ENCODE data around the gene NID1. TPM values are rescaled to one million over a fixed set of nuclear protein-coding genes. Genes with fewer than 3 reads are reported as not detected.

NID1 gene
- total RNA-seq, 1 experiment from 2014 or later, result 0.32 TPM

DNA sequence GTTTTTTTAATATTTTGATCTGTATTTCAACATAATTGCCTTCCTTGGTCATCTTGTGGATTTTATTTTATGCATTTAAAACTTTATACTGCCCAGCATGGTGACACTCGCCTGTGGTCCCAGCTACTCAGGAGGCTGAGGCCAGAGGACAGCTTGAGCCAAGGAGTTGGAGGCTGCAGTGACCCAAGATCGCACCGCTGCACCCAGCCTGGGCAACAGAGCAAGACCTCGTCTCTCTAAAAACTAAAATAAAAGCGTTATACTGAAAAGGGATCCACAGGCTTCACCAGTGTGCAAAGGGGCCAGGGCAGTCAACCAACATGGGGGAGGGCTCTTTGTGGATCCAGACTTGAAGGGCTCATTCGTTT is 1.4 kb downstream of the NID1 start:
- Histone ChIP-seq H3K4me2 (ENCODE audit: low read length) (no peak overlapping the region), H3K27ac (ENCODE audit: low read depth, low read length) (no peak overlapping the region), H3K36me3 (ENCODE audit: control insufficient read depth in 1 of 2, insufficient read depth in 2 of 2, low read length in 2 of 2) (no peaks in the 10 kb centered on the region), H2AFZ (ENCODE audit: low read depth, low read length, poor library complexity, severe bottlenecking) (no peak overlapping the region), H3K9ac (ENCODE audit: low read length) (no peak overlapping the region), H3K27me3 (ENCODE audit: insufficient read depth, low read length) (no peaks in the 10 kb centered on the region), H4K20me1 (ENCODE audit: insufficient read depth) (no peaks in the 10 kb centered on the region), H3K4me1 (ENCODE audit: control insufficient read depth in 1 of 2, insufficient read depth in 2 of 2, low read length in 2 of 2) (no peaks in the 10 kb centered on the region), H3K4me3 (replicated peaks in 1 of 2; ENCODE audit: low read depth in 1 of 2, low read length in 2 of 2) (no peak overlapping the region), H3K9me3 (ENCODE audit: control insufficient read depth in 1 of 2, insufficient read depth in 1 of 2, low read depth in 1 of 2, low read length in 2 of 2) (no peaks in the 10 kb centered on the region; a peak in 1 of 4 replicates), H3K79me2 (ENCODE audit: insufficient read depth, low read length) (no peaks in the 10 kb centered on the region), H3K9me2 (ENCODE audit: insufficient read depth) (no peaks in the 10 kb centered on the region)
- ChIA-PET RAD21 (ENCODE audit: low non-redundant PET in 1 of 2, low total read pairs in 2 of 2, uncharacterized antibody in 2 of 2, unreplicated experiment in 2 of 2) (no interaction called here), CTCF (no interaction called here), POLR2A (no interaction called here)
- intact Hi-C loops (cut with micrococcal nuclease), result no loop called here
- DNase-seq (ENCODE audit: low read depth, low spot score) (no peak), ATAC-seq (no peak)
- TF ChIP-seq POLR2AphosphoS5 (IDR thresholded peaks at IDR 0.05; ENCODE audit: low read depth, low read length), result no peak
- TF ChIP-seq SRF (IDR thresholded peaks at IDR 0.05; ENCODE audit: low read depth), result no peak
- no peak for TF ChIP-seq POLR2A (IDR thresholded peaks at IDR 0.05; ENCODE audit: borderline replicate concordance, extremely low read depth, insufficient read depth, insufficient read length)
- no TSS peak for BruUV-seq (replicated peaks)

- Histone ChIP-seq H3K79me2 (ENCODE audit: insufficient read depth, low read length) (no peaks in the 10 kb centered on the region), H3K9ac (ENCODE audit: low read length) (no peak overlapping the region), H3K9me2 (ENCODE audit: insufficient read depth) (no peaks in the 10 kb centered on the region), H3K4me1 (ENCODE audit: control insufficient read depth in 1 of 2, insufficient read depth in 2 of 2, low read length in 2 of 2) (no peaks in the 10 kb centered on the region), H3K4me3 (replicated peaks in 1 of 2; ENCODE audit: low read depth in 1 of 2, low read length in 2 of 2) (no peak overlapping the region), H3K4me2 (ENCODE audit: low read length) (no peak overlapping the region), H2AFZ (ENCODE audit: low read depth, low read length, poor library complexity, severe bottlenecking) (no peak overlapping the region), H4K20me1 (ENCODE audit: insufficient read depth) (no peaks in the 10 kb centered on the region), H3K27ac (ENCODE audit: low read depth, low read length) (no peak overlapping the region), H3K36me3 (ENCODE audit: control insufficient read depth in 1 of 2, insufficient read depth in 2 of 2, low read length in 2 of 2) (no peaks in the 10 kb centered on the region), H3K27me3 (ENCODE audit: insufficient read depth, low read length) (no peaks in the 10 kb centered on the region), H3K9me3 (ENCODE audit: control insufficient read depth in 1 of 2, insufficient read depth in 1 of 2, low read depth in 1 of 2, low read length in 2 of 2) (no peaks in the 10 kb centered on the region; a peak in 1 of 4 replicates)
- no peak for DNase-seq (ENCODE audit: low read depth, low spot score)
- ChIA-PET POLR2A (no interaction called here), CTCF (no interaction called here), RAD21 (ENCODE audit: low non-redundant PET in 1 of 2, low total read pairs in 2 of 2, uncharacterized antibody in 2 of 2, unreplicated experiment in 2 of 2) (no interaction called here)
- BruUV-seq (replicated peaks), result no TSS peak
- ATAC-seq, result no peak
- intact Hi-C loops (cut with micrococcal nuclease), result no loop called here
- TF ChIP-seq CEBPB (IDR thresholded peaks at IDR 0.05; ENCODE audit: low read depth) (no peak), FOSL1 (IDR thresholded peaks at IDR 0.05; ENCODE audit: low read depth) (no peak), TCF7L2 (IDR thresholded peaks at IDR 0.05; ENCODE audit: borderline replicate concordance, extremely low read depth, insufficient read depth, insufficient read length) (no peak), JUND (IDR thresholded peaks at IDR 0.05) (no peak), POLR2A (IDR thresholded peaks at IDR 0.05; ENCODE audit: borderline replicate concordance, extremely low read depth, insufficient read depth, insufficient read length) (no peak), POLR2AphosphoS5 (IDR thresholded peaks at IDR 0.05; ENCODE audit: low read depth, low read length) (no peak), ZNF274 (IDR thresholded peaks at IDR 0.05; ENCODE audit: low read depth, low read length) (no peak), SRF (IDR thresholded peaks at IDR 0.05; ENCODE audit: low read depth) (no peak), EGR1 (IDR thresholded peaks at IDR 0.05; ENCODE audit: low read depth) (no peak), ELF1 (IDR thresholded peaks at IDR 0.05; ENCODE audit: borderline replicate concordance, low read depth) (no peak), CBX3 (IDR thresholded peaks at IDR 0.05; ENCODE audit: low read depth) (no peak), YY1 (IDR thresholded peaks at IDR 0.05; ENCODE audit: extremely low read depth, insufficient replicate concordance, low read depth, low read length) (no peak), SIN3A (IDR thresholded peaks at IDR 0.05; ENCODE audit: low read depth) (no peak)
- TF ChIP-seq, protein P1, sequence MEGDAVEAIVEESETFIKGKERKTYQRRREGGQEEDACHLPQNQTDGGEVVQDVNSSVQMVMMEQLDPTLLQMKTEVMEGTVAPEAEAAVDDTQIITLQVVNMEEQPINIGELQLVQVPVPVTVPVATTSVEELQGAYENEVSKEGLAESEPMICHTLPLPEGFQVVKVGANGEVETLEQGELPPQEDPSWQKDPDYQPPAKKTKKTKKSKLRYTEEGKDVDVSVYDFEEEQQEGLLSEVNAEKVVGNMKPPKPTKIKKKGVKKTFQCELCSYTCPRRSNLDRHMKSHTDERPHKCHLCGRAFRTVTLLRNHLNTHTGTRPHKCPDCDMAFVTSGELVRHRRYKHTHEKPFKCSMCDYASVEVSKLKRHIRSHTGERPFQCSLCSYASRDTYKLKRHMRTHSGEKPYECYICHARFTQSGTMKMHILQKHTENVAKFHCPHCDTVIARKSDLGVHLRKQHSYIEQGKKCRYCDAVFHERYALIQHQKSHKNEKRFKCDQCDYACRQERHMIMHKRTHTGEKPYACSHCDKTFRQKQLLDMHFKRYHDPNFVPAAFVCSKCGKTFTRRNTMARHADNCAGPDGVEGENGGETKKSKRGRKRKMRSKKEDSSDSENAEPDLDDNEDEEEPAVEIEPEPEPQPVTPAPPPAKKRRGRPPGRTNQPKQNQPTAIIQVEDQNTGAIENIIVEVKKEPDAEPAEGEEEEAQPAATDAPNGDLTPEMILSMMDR (IDR thresholded peaks at IDR 0.05 in 2 of 3, conservative IDR thresholded peaks at IDR 0.05 in 1 of 3; ENCODE audit: borderline replicate concordance in 1 of 3, insufficient read depth in 1 of 3, low read depth in 2 of 3, low read length in 2 of 3), result no peak
- TF ChIP-seq, protein P2, sequence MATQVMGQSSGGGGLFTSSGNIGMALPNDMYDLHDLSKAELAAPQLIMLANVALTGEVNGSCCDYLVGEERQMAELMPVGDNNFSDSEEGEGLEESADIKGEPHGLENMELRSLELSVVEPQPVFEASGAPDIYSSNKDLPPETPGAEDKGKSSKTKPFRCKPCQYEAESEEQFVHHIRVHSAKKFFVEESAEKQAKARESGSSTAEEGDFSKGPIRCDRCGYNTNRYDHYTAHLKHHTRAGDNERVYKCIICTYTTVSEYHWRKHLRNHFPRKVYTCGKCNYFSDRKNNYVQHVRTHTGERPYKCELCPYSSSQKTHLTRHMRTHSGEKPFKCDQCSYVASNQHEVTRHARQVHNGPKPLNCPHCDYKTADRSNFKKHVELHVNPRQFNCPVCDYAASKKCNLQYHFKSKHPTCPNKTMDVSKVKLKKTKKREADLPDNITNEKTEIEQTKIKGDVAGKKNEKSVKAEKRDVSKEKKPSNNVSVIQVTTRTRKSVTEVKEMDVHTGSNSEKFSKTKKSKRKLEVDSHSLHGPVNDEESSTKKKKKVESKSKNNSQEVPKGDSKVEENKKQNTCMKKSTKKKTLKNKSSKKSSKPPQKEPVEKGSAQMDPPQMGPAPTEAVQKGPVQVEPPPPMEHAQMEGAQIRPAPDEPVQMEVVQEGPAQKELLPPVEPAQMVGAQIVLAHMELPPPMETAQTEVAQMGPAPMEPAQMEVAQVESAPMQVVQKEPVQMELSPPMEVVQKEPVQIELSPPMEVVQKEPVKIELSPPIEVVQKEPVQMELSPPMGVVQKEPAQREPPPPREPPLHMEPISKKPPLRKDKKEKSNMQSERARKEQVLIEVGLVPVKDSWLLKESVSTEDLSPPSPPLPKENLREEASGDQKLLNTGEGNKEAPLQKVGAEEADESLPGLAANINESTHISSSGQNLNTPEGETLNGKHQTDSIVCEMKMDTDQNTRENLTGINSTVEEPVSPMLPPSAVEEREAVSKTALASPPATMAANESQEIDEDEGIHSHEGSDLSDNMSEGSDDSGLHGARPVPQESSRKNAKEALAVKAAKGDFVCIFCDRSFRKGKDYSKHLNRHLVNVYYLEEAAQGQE (IDR thresholded peaks at IDR 0.05; ENCODE audit: low read depth), result no peak
- TF ChIP-seq, protein P3, sequence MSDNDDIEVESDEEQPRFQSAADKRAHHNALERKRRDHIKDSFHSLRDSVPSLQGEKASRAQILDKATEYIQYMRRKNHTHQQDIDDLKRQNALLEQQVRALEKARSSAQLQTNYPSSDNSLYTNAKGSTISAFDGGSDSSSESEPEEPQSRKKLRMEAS (IDR thresholded peaks at IDR 0.05), result no peak
Measured at GRCh38 chr1:236060286-236060685, 4.6 kb downstream of the NID1 start.

All from HCT116 (cell line).